MM.1S (cell line): Measurements from ENCODE around the gene ARHGAP32.

Source experiments
- DNase-seq: peaks from one replicate; pipeline ENCODE4 v3.0.0-alpha.2; 2015
- H2AFZ ChIP-seq: fragments of 300-600 bp; sonication (generic); 2 replicates; pipeline ENCODE4 v1.6.0; 2016; ENCODE audit warnings: antibody characterized with exemption, low read length
- H3F3A ChIP-seq: fragments of 300-600 bp; sonication (generic); 2 replicates; pipeline ENCODE4 v1.6.1; 2016; ENCODE audit warnings: mild to moderate bottlenecking, antibody characterized with exemption, low read length, moderate library complexity, mixed read lengths; ENCODE audit not compliant: insufficient read depth
- H3K27ac ChIP-seq: fragments of 300-600 bp; sonication (generic); 2 replicates; pipeline ENCODE4 v1.5.1; 2016; ENCODE audit warnings: mild to moderate bottlenecking, low read length
- H3K27me3 ChIP-seq: fragments of 300-600 bp; sonication (generic); replicated peaks from 2 replicates; pipeline ENCODE4 v1.6.0; 2016; ENCODE audit warnings: low read length; ENCODE audit not compliant: insufficient read depth
- H3K36me3 ChIP-seq: fragments of 300-600 bp; sonication (generic); replicated peaks from 2 replicates; pipeline ENCODE4 v1.6.1; 2016; ENCODE audit warnings: mild to moderate bottlenecking, low read length, mixed read lengths; ENCODE audit not compliant: insufficient read depth
- H3K4me1 ChIP-seq: fragments of 300-600 bp; sonication (generic); 2 replicates; pipeline ENCODE4 v1.6.1; 2016; ENCODE audit warnings: low read length, mixed read lengths
- H3K4me2 ChIP-seq: fragments of 300-600 bp; sonication (generic); 2 replicates; pipeline ENCODE4 v1.6.0; 2016; ENCODE audit warnings: low read depth, low read length
- H3K4me3 ChIP-seq: fragments of 300-600 bp; sonication (generic); 2 replicates; pipeline ENCODE4 v1.5.1; 2016; ENCODE audit warnings: low read length, mixed read lengths
- H3K79me2 ChIP-seq: fragments of 300-600 bp; sonication (generic); 2 replicates; pipeline ENCODE4 v1.6.1; 2016; ENCODE audit warnings: mixed run types, low read length, mixed read lengths
- H3K9ac ChIP-seq: fragments of 300-600 bp; sonication (generic); 2 replicates; pipeline ENCODE4 v1.6.1; 2016; ENCODE audit warnings: low read length, mixed read lengths
- H3K9me2 ChIP-seq: fragments of 300-600 bp; sonication (generic); replicated peaks from 2 replicates; pipeline ENCODE4 v1.6.1; 2016; ENCODE audit warnings: mild to moderate bottlenecking, low read length, mixed read lengths; ENCODE audit not compliant: insufficient read depth
- H3K9me3 ChIP-seq: fragments of 300-600 bp; sonication (generic); replicated peaks from 2 replicates; pipeline ENCODE4 v1.6.1; 2016; ENCODE audit warnings: mild to moderate bottlenecking, low read length, mixed read lengths; ENCODE audit not compliant: insufficient read depth
- H4K20me1 ChIP-seq: fragments of 300-600 bp; sonication (generic); 2 replicates; pipeline ENCODE4 v1.6.1; 2016; ENCODE audit warnings: mild to moderate bottlenecking, low read length, moderate library complexity, mixed read lengths; ENCODE audit not compliant: insufficient read depth
- EZH2 ChIP-seq: fragments of 300-600 bp; sonication (generic); optimal IDR thresholded peaks from 2 replicates; pipeline ENCODE3; 2017; ENCODE audit warnings: low read depth, mild to moderate bottlenecking, antibody characterized with exemption, low read length, mixed read lengths
- EZH2phosphoT487 ChIP-seq: fragments of 300-600 bp; sonication (generic); IDR thresholded peaks from 2 replicates; pipeline ENCODE4 v1.6.1; 2018; ENCODE audit warnings: antibody characterized with exemption, low read length
- TF ChIP-seq, protein P1 (sequence below): fragments of 300-600 bp; sonication (generic); IDR thresholded peaks from 2 replicates; pipeline ENCODE4 v1.5.1; 2016; ENCODE audit warnings: antibody characterized with exemption, low read length, mixed read lengths

Gene ARHGAP32

GRCh38 chr11:128946648-128947047, 245.5 kb downstream of the ARHGAP32 start:
- Histone ChIP-seq H4K20me1 (no peaks in the 10 kb centered on the region), H3K36me3 (no peaks in the 10 kb centered on the region), H3K4me1 (no peaks in the 10 kb centered on the region), H2AFZ (no peak overlapping the region), H3F3A (no peaks in the 10 kb centered on the region; the same call in 1 of the 2 replicates), H3K4me3 (no peak overlapping the region), H3K79me2 (no peaks in the 10 kb centered on the region), H3K9ac (no peak overlapping the region), H3K9me3 (no peaks in the 10 kb centered on the region), H3K9me2 (no peaks in the 10 kb centered on the region), H3K4me2 (no peak overlapping the region), H3K27ac (no peak overlapping the region), H3K27me3 (no peaks in the 10 kb centered on the region)
- no peak for DNase-seq
- TF ChIP-seq, protein P1, sequence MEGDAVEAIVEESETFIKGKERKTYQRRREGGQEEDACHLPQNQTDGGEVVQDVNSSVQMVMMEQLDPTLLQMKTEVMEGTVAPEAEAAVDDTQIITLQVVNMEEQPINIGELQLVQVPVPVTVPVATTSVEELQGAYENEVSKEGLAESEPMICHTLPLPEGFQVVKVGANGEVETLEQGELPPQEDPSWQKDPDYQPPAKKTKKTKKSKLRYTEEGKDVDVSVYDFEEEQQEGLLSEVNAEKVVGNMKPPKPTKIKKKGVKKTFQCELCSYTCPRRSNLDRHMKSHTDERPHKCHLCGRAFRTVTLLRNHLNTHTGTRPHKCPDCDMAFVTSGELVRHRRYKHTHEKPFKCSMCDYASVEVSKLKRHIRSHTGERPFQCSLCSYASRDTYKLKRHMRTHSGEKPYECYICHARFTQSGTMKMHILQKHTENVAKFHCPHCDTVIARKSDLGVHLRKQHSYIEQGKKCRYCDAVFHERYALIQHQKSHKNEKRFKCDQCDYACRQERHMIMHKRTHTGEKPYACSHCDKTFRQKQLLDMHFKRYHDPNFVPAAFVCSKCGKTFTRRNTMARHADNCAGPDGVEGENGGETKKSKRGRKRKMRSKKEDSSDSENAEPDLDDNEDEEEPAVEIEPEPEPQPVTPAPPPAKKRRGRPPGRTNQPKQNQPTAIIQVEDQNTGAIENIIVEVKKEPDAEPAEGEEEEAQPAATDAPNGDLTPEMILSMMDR = no peak
- no peak for TF ChIP-seq EZH2phosphoT487
- TF ChIP-seq EZH2 = no peak

DNA sequence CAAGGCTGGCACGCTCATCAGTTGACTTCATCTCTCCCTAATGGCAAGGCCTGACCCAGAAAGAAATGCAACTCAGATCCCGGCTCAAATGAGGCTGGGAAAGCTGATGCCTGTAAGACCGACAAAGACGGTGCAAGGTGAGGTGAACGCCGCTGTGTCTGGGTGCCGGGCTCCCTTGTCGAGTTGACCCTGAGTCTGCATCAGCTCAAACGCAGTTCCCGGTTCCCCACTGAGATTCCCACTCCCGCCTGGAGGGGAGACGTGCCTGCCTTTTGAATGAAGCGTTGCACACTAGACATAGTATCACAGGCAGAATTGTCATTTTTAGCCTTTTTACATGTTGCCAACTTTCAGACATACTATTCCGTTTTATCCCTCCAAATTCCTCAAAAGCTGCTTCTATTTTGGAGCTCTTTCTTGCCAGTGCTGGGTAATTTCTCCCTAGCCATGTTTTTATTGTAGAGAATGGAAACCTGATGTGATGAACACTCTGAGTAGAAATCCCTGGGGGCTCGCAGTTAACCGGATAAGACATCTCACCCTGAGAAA, 248.6 kb downstream of the ARHGAP32 start:
- Histone ChIP-seq H3K79me2 (no peaks in the 10 kb centered on the region), H3F3A (no peaks in the 10 kb centered on the region; the same call in 1 of the 2 replicates), H3K36me3 (no peaks in the 10 kb centered on the region), H3K9me2 (no peaks in the 10 kb centered on the region), H3K4me2 (no peak overlapping the region), H4K20me1 (no peaks in the 10 kb centered on the region), H3K4me3 (no peak overlapping the region), H3K4me1 (no peaks in the 10 kb centered on the region), H2AFZ (no peak overlapping the region), H3K9me3 (no peaks in the 10 kb centered on the region), H3K27me3 (no peaks in the 10 kb centered on the region; the same call in 1 of the 2 replicates), H3K9ac (no peak overlapping the region), H3K27ac (no peak overlapping the region)
- TF ChIP-seq, protein P1 = no peak
- no peak for TF ChIP-seq EZH2
- no peak for TF ChIP-seq EZH2phosphoT487
- DNase-seq = no peak

GRCh38 chr11:128942817-128943427, 249.2 kb downstream of the ARHGAP32 start, which contains the start of gene TP53AIP1:
TSS of gene TP53AIP1 (minus strand) at chr11:128942871. CDS start at chr11:128937818, 5,053 bp downstream.
- DNase-seq = no peak
- Histone ChIP-seq H3K79me2 (no peaks in the 10 kb centered on the region), H3K9me3 (no peaks in the 10 kb centered on the region), H3K9ac (no peak within 1 kb of the TSS), H3K4me1 (no peaks in the 10 kb centered on the region), H4K20me1 (no peaks in the 10 kb centered on the region), H3F3A (no peaks in the 10 kb centered on the region; the same call in 1 of the 2 replicates), H3K9me2 (no peaks in the 10 kb centered on the region), H3K27me3 (no peaks in the 10 kb centered on the region; the same call in 1 of the 2 replicates), H3K4me2 (no peak within 1 kb of the TSS), H3K36me3 (no peaks in the 10 kb centered on the region), H3K27ac (no peak within 1 kb of the TSS), H3K4me3 (no peak within 1 kb of the TSS), H2AFZ (no peak within 1 kb of the TSS)
- TF ChIP-seq, protein P1 = no peak
- no peak for TF ChIP-seq EZH2phosphoT487
- no peak for TF ChIP-seq EZH2
